ENCODE data around the gene SMC2. TPM values are rescaled to one million over a fixed set of nuclear protein-coding genes. Genes with fewer than 3 reads are reported as not detected.

Gene SMC2
- 10 to 100 TPM in 1 of 2 donors, 1 to 10 TPM in 1; 2.6 to 21.4 TPM for total RNA-seq

DNA sequence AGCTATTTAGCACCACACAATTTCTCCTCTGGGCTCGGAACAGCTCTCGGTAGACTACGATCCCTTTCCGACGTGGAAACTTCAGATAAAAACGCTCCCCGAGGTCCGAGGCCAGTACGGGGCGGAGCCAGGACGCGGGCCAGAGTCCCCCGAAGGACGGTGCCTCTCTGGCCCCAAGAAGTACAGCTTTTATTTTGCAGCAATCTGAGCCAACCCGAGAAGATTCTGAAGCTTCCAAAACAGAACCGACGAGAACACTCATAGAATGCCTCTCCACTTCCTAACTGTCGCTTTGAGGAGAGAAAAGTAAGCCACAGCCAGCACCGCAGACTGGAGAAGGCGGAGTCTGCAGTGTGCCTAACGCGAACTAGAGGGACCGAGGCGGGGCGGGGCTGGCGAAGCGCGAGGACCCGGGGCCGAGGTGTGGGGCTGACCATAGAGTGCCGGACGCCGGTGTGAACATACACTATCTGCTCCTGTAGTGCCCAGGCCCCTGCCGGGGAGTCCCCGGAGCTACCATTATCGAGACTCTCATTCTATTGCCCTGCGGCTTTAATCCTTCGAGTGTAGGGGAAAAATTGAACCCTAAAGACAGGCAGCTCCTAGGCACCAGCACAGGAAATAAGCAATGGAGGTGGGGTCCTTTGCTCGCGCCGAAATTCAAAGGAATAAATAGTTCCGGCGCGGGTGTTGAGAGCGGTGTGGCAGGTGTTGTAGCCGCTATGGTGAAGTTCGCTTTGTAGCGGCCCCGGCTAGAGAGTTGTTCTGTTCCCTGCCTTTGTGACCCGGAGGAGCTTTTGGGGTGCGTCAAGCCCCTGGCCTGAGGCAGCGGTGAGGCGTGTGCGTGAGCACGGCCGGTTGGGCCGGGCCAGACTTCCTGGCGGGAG, at the start of gene SMC2:
SMC2 (plus strand) TSS at position 663 of the 887 bp plus-strand sequence. CDS start 1,076 bp downstream, outside the sequence.
- WGBS, 2 donors: 0 to 1% methylated on average over 54 to 58 of the region's 58 CpGs
- Histone ChIP-seq H3K4me1 (peaks cover 25% of the 10 kb centered on the region), H3K9me3 (no peaks in the 10 kb centered on the region), H3K27ac (peak within 1 kb of the TSS; percentile 93 to 98 (median 97)), H3K27me3 (no peaks in the 10 kb centered on the region), H3K4me3 (peak within 1 kb of the TSS; percentile 37 to 78), H3K36me3 (replicated peaks in 1 of 2; ENCODE audit: insufficient read depth in 1 of 2, low read depth in 2 of 2) (no peaks in the 10 kb centered on the region)
- peak in 2 of 7 experiments; percentile 2 to 6 for TF ChIP-seq CTCF (IDR thresholded peaks at IDR 0.05)
- TF ChIP-seq POLR2A (IDR thresholded peaks at IDR 0.05): peak; percentile 61 to 91 (median 91)
- ATAC-seq (peak; percentile 98), DNase-seq (peak; percentile 86 to 95 (median 91))
- intact Hi-C loops (cut with DNase I): no loop called here

GRCh38 chr9:104068546-104068945, 25.6 kb upstream of the SMC2 start:
- intact Hi-C loops (cut with DNase I): no loop called here
- no peak overlapping the region for H3K4me3 ChIP-seq
- no peak for TF ChIP-seq CTCF (IDR thresholded peaks at IDR 0.05)
- no peak for TF ChIP-seq POLR2A (IDR thresholded peaks at IDR 0.05)
- WGBS, 2 donors: 67 to 71% methylated on average over 1 of the region's 1 CpG
- H3K27me3 ChIP-seq: no peaks in the 10 kb centered on the region
- no peak overlapping the region for H3K27ac ChIP-seq
- ATAC-seq (no peak), DNase-seq (no peak)
- H3K9me3 ChIP-seq: no peaks in the 10 kb centered on the region
- peaks cover 7% of the 10 kb centered on the region for H3K4me1 ChIP-seq
- no peaks in the 10 kb centered on the region for H3K36me3 ChIP-seq (replicated peaks in 1 of 2; ENCODE audit: insufficient read depth in 1 of 2, low read depth in 2 of 2)

- H3K4me1 ChIP-seq: peaks cover 14% of the 10 kb centered on the region
- WGBS, 2 donors: 96 to 97% methylated on average over 1 of the region's 1 CpG
- no peak overlapping the region for H3K27ac ChIP-seq
- no peaks in the 10 kb centered on the region for H3K36me3 ChIP-seq (replicated peaks in 1 of 2; ENCODE audit: insufficient read depth in 1 of 2, low read depth in 2 of 2)
- H3K27me3 ChIP-seq: no peaks in the 10 kb centered on the region
- TF ChIP-seq CTCF (IDR thresholded peaks at IDR 0.05) (no peak), POLR2A (IDR thresholded peaks at IDR 0.05) (no peak)
- no peak for DNase-seq
- intact Hi-C loops (cut with DNase I): no loop called here
- no peak overlapping the region for H3K4me3 ChIP-seq
- H3K9me3 ChIP-seq: no peaks in the 10 kb centered on the region
- ATAC-seq: no peak
Observed at GRCh38 chr9:104069288-104069687, 24.8 kb upstream of the SMC2 start.

DNA sequence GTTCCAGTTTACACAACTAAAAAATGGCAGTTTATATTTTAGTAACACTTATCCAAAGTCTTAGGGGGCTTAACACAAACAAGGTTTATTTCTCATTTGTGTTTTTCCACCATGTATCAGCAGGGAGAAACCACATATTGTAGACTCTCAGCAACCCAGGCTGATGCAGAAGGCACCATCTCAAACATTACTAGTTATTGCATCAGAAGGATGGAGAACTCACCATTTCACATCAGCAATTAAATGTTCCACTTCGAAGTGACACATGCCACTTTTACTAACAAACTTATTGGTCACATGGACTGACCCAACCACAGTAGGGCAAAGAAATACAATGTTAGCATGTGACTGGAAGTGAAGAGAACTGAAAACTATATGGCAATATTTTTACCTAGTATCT, 22.5 kb upstream of the SMC2 start:
- intact Hi-C loops (cut with DNase I): no loop called here
- DNase-seq (no peak), ATAC-seq (no peak)
- Histone ChIP-seq H3K4me1 (peaks cover 20% of the 10 kb centered on the region), H3K27ac (no peak overlapping the region), H3K9me3 (no peaks in the 10 kb centered on the region), H3K27me3 (no peaks in the 10 kb centered on the region), H3K36me3 (replicated peaks in 1 of 2; ENCODE audit: insufficient read depth in 1 of 2, low read depth in 2 of 2) (no peaks in the 10 kb centered on the region), H3K4me3 (no peak overlapping the region)
- WGBS, 2 donors: 62 to 77% methylated on average over 1 of the region's 1 CpG
- TF ChIP-seq POLR2A (IDR thresholded peaks at IDR 0.05) (no peak), CTCF (IDR thresholded peaks at IDR 0.05) (no peak)

All from body of pancreas (tissue), 4 donors.